Activated CD8-positive, alpha-beta memory T cell treated with anti-CD3 and anti-CD28 coated beads for 36 hours (primary cell): ENCODE results near the gene FAM13C. TPM values are rescaled to one million over a fixed set of nuclear protein-coding genes. Genes with fewer than 3 reads are reported as not detected.

ENCODE experiments used
- CTCF ChIA-PET: fragments of 350-600 bp; sonication (Branson Sonifier 250); formaldehyde crosslinking; loops from one replicate; lab custom pipeline; 2021; ENCODE audit warnings: antibody characterized with exemption; lab: Charles Lee
- POLR2A ChIA-PET: fragments of 350-600 bp; sonication (Branson Sonifier 250); formaldehyde crosslinking; loops from one replicate; lab custom pipeline; 2021; ENCODE audit warnings: antibody characterized with exemption; lab: Charles Lee
- total RNA-seq, 2 experiments: library from RNA; stranded (reverse); gene quantifications; one replicate each; pipeline ENCODE4 v1.2.3, GENCODE V29; 2021

Gene FAM13C
- total RNA-seq, 2 experiments from 2014 or later, result not detected

- POLR2A ChIA-PET, result no interaction called here
- CTCF ChIA-PET, result no interaction called here
Measured at GRCh38 chr10:59285073-59285472, 77.3 kb downstream of the FAM13C start.

GRCh38 chr10:59284118-59284975, 78.0 kb downstream of the FAM13C start:
- CTCF ChIA-PET, result no interaction called here
- POLR2A ChIA-PET, result no interaction called here

- ChIA-PET POLR2A (no interaction called here), CTCF (no interaction called here)
Measured at GRCh38 chr10:59283456-59284091, 78.8 kb downstream of the FAM13C start.

- ChIA-PET POLR2A (no interaction called here), CTCF (no interaction called here)
Measured at GRCh38 chr10:59281861-59282260, 80.5 kb downstream of the FAM13C start.

- ChIA-PET CTCF (no interaction called here), POLR2A (no interaction called here)
Measured at GRCh38 chr10:59279991-59280505, 82.3 kb downstream of the FAM13C start.

GRCh38 chr10:59279476-59279875, 82.9 kb downstream of the FAM13C start:
- POLR2A ChIA-PET, result no interaction called here
- CTCF ChIA-PET, result no interaction called here

GRCh38 chr10:59276919-59277318, 85.4 kb downstream of the FAM13C start:
- POLR2A ChIA-PET, result no interaction called here
- CTCF ChIA-PET, result no interaction called here

GRCh38 chr10:59276133-59276532, 86.2 kb downstream of the FAM13C start:
- ChIA-PET POLR2A (no interaction called here), CTCF (no interaction called here)

GRCh38 chr10:59273445-59273844, 88.9 kb downstream of the FAM13C start:
- ChIA-PET CTCF (no interaction called here), POLR2A (no interaction called here)

GRCh38 chr10:59272061-59272460, 90.3 kb downstream of the FAM13C start:
- CTCF ChIA-PET, result no interaction called here
- POLR2A ChIA-PET, result no interaction called here

GRCh38 chr10:59271160-59271559, 91.2 kb downstream of the FAM13C start:
- ChIA-PET POLR2A (no interaction called here), CTCF (no interaction called here)

GRCh38 chr10:59270492-59270891, 91.9 kb downstream of the FAM13C start:
- CTCF ChIA-PET, result no interaction called here
- POLR2A ChIA-PET, result no interaction called here

- ChIA-PET POLR2A (no interaction called here), CTCF (no interaction called here)
Measured at GRCh38 chr10:59269651-59270050, 92.7 kb downstream of the FAM13C start.

- CTCF ChIA-PET, result no interaction called here
- POLR2A ChIA-PET, result no interaction called here
Measured at GRCh38 chr10:59268460-59268859, 93.9 kb downstream of the FAM13C start.

GRCh38 chr10:59266321-59266720, 96.0 kb downstream of the FAM13C start:
- POLR2A ChIA-PET, result no interaction called here

GRCh38 chr10:59265141-59265540, 97.2 kb downstream of the FAM13C start:
- CTCF ChIA-PET, result no interaction called here
- POLR2A ChIA-PET, result no interaction called here

More at GRCh38 chr10:59266321-59266720, 96.0 kb downstream of the FAM13C start:
- CTCF ChIA-PET, result no interaction called here

- ChIA-PET CTCF (no interaction called here), POLR2A (no interaction called here)
Measured at GRCh38 chr10:59258890-59259289, 103.5 kb downstream of the FAM13C start.

GRCh38 chr10:59257224-59257623, 105.1 kb downstream of the FAM13C start:
- CTCF ChIA-PET, result interaction anchor here (0.6 kb wide), 1 partner anchor 283 kb away, joined by 3 read pairs; no protein-coding TSS in a partner anchor
- POLR2A ChIA-PET, result no interaction called here

- CTCF ChIA-PET, result no interaction called here
- POLR2A ChIA-PET, result no interaction called here
Measured at GRCh38 chr10:59255463-59255862, 106.9 kb downstream of the FAM13C start.

GRCh38 chr10:59252491-59252890, 109.9 kb downstream of the FAM13C start:
- POLR2A ChIA-PET, result no interaction called here
- CTCF ChIA-PET, result no interaction called here

- POLR2A ChIA-PET, result no interaction called here
- CTCF ChIA-PET, result no interaction called here
Measured at GRCh38 chr10:59245686-59246085, 116.7 kb downstream of the FAM13C start.
